ENCODE measurements around the gene AQR.
"Not testable (repeated sequence)": the region's sequence is repeated elsewhere in the genome, so short reads cannot be mapped to it uniquely, and the experiment has no call there.

The AQR gene

GRCh38 chr15:34952481-34952880, 17.1 kb downstream of the AQR start:
- H3K4me3 ChIP-seq (ENCODE audit: low read length) = no peak overlapping the region
- no peak overlapping the region for H3K27ac ChIP-seq (ENCODE audit: low read depth, low read length)
- no peaks in the 10 kb centered on the region for H3K36me3 ChIP-seq (ENCODE audit: control insufficient read depth, insufficient read depth, low read length)
- H4K5ac ChIP-seq (ENCODE audit: low read length) = no peak overlapping the region
- H3K27me3 ChIP-seq (ENCODE audit: insufficient read depth, low read length, poor library complexity) = no peaks in the 10 kb centered on the region
- H3K4me2 ChIP-seq (ENCODE audit: low read length) = no peak overlapping the region
- H3K79me1 ChIP-seq (ENCODE audit: low read length) = no peaks in the 10 kb centered on the region
- no peak overlapping the region for H2BK15ac ChIP-seq (replicated peaks; ENCODE audit: low read depth)
- H3K23ac ChIP-seq (ENCODE audit: low read length) = no peak overlapping the region
- H2BK120ac ChIP-seq (ENCODE audit: low read depth, low read length) = no peak overlapping the region
- H3K56ac ChIP-seq (ENCODE audit: low read length) = no peak overlapping the region
- H3K4ac ChIP-seq (ENCODE audit: low read depth, low read length) = no peak overlapping the region
- no peak overlapping the region for H2BK5ac ChIP-seq (ENCODE audit: low read length)
- H3K79me2 ChIP-seq (ENCODE audit: control insufficient read depth, insufficient read depth, low read length) = no peaks in the 10 kb centered on the region
- H2AK5ac ChIP-seq (ENCODE audit: low read length) = no peak overlapping the region
- no peaks in the 10 kb centered on the region for H3K4me1 ChIP-seq (ENCODE audit: control insufficient read depth, low read depth, low read length)
- no peak for DNase-seq
- no peak overlapping the region for H4K8ac ChIP-seq (ENCODE audit: low read depth, low read length)
- no peak overlapping the region for H3K9ac ChIP-seq (ENCODE audit: low read length)
- H3K18ac ChIP-seq (ENCODE audit: low read length) = no peak overlapping the region

- Histone ChIP-seq H3K4ac (ENCODE audit: low read depth, low read length) (no peak overlapping the region), H3K23ac (ENCODE audit: low read length) (no peak overlapping the region), H3K27ac (ENCODE audit: low read depth, low read length) (no peak overlapping the region), H2AK5ac (ENCODE audit: low read length) (no peak overlapping the region), H3K79me2 (ENCODE audit: control insufficient read depth, insufficient read depth, low read length) (no peaks in the 10 kb centered on the region), H4K5ac (ENCODE audit: low read length) (no peak overlapping the region), H4K8ac (ENCODE audit: low read depth, low read length) (no peak overlapping the region), H2BK15ac (replicated peaks; ENCODE audit: low read depth) (no peak overlapping the region), H3K56ac (ENCODE audit: low read length) (no peak overlapping the region), H3K79me1 (ENCODE audit: low read length) (no peaks in the 10 kb centered on the region), H3K27me3 (ENCODE audit: insufficient read depth, low read length, poor library complexity) (no peaks in the 10 kb centered on the region), H3K9ac (ENCODE audit: low read length) (no peak overlapping the region), H3K18ac (ENCODE audit: low read length) (no peak overlapping the region), H3K4me1 (ENCODE audit: control insufficient read depth, low read depth, low read length) (no peaks in the 10 kb centered on the region), H3K4me2 (ENCODE audit: low read length) (no peak overlapping the region), H3K36me3 (ENCODE audit: control insufficient read depth, insufficient read depth, low read length) (no peaks in the 10 kb centered on the region), H3K4me3 (ENCODE audit: low read length) (no peak overlapping the region), H2BK120ac (ENCODE audit: low read depth, low read length) (no peak overlapping the region), H2BK5ac (ENCODE audit: low read length) (no peak overlapping the region)
- DNase-seq = no peak
- WGBS (ENCODE audit: extremely low coverage, insufficient coverage, low lambda C conversion rate) = no CpG with 5 or more reads among the region's 1 CpG
Measured at GRCh38 chr15:34951993-34952392, 17.5 kb downstream of the AQR start.

GRCh38 chr15:34944936-34945335, 24.6 kb downstream of the AQR start:
- H3K27me3 ChIP-seq (ENCODE audit: insufficient read depth, low read length, poor library complexity) = no peaks in the 10 kb centered on the region
- no peaks in the 10 kb centered on the region for H3K36me3 ChIP-seq (ENCODE audit: control insufficient read depth, insufficient read depth, low read length)
- H2BK15ac ChIP-seq (replicated peaks; ENCODE audit: low read depth) = no peak overlapping the region
- no peak overlapping the region for H4K5ac ChIP-seq (ENCODE audit: low read length)
- no CpG with 5 or more reads among the region's 3 CpGs for WGBS (ENCODE audit: extremely low coverage, insufficient coverage, low lambda C conversion rate)
- H3K79me1 ChIP-seq (ENCODE audit: low read length) = no peaks in the 10 kb centered on the region
- no peak overlapping the region for H3K56ac ChIP-seq (ENCODE audit: low read length)
- no peak overlapping the region for H3K4me3 ChIP-seq (ENCODE audit: low read length)
- no peak overlapping the region for H3K4me2 ChIP-seq (ENCODE audit: low read length)
- H3K18ac ChIP-seq (ENCODE audit: low read length) = no peak overlapping the region
- H3K23ac ChIP-seq (ENCODE audit: low read length) = no peak overlapping the region
- no peak overlapping the region for H4K8ac ChIP-seq (ENCODE audit: low read depth, low read length)
- H3K9ac ChIP-seq (ENCODE audit: low read length) = no peak overlapping the region
- H3K4me1 ChIP-seq (ENCODE audit: control insufficient read depth, low read depth, low read length) = no peaks in the 10 kb centered on the region
- no peak overlapping the region for H3K27ac ChIP-seq (ENCODE audit: low read depth, low read length)
- no peak for DNase-seq
- no peak overlapping the region for H3K4ac ChIP-seq (ENCODE audit: low read depth, low read length)
- no peak overlapping the region for H2AK5ac ChIP-seq (ENCODE audit: low read length)
- no peak overlapping the region for H2BK5ac ChIP-seq (ENCODE audit: low read length)
- no peak overlapping the region for H2BK120ac ChIP-seq (ENCODE audit: low read depth, low read length)
- no peaks in the 10 kb centered on the region for H3K79me2 ChIP-seq (ENCODE audit: control insufficient read depth, insufficient read depth, low read length)

GRCh38 chr15:34943711-34944110, 25.8 kb downstream of the AQR start:
- no peaks in the 10 kb centered on the region for H3K27me3 ChIP-seq (ENCODE audit: insufficient read depth, low read length, poor library complexity)
- H3K23ac ChIP-seq (ENCODE audit: low read length) = no peak overlapping the region
- H2BK120ac ChIP-seq (ENCODE audit: low read depth, low read length) = no peak overlapping the region
- no peak overlapping the region for H3K4me2 ChIP-seq (ENCODE audit: low read length)
- H4K5ac ChIP-seq (ENCODE audit: low read length) = no peak overlapping the region
- H3K9ac ChIP-seq (ENCODE audit: low read length) = no peak overlapping the region
- H3K79me2 ChIP-seq (ENCODE audit: control insufficient read depth, insufficient read depth, low read length) = no peaks in the 10 kb centered on the region
- H3K18ac ChIP-seq (ENCODE audit: low read length) = no peak overlapping the region
- DNase-seq = no peak
- H4K8ac ChIP-seq (ENCODE audit: low read depth, low read length) = no peak overlapping the region
- H3K4ac ChIP-seq (ENCODE audit: low read depth, low read length) = no peak overlapping the region
- H3K36me3 ChIP-seq (ENCODE audit: control insufficient read depth, insufficient read depth, low read length) = no peaks in the 10 kb centered on the region
- no peak overlapping the region for H3K56ac ChIP-seq (ENCODE audit: low read length)
- H3K4me3 ChIP-seq (ENCODE audit: low read length) = no peak overlapping the region
- H2BK15ac ChIP-seq (replicated peaks; ENCODE audit: low read depth) = no peak overlapping the region
- no peaks in the 10 kb centered on the region for H3K4me1 ChIP-seq (ENCODE audit: control insufficient read depth, low read depth, low read length)
- no peak overlapping the region for H2AK5ac ChIP-seq (ENCODE audit: low read length)
- H2BK5ac ChIP-seq (ENCODE audit: low read length) = no peak overlapping the region
- H3K27ac ChIP-seq (ENCODE audit: low read depth, low read length) = no peak overlapping the region
- no peaks in the 10 kb centered on the region for H3K79me1 ChIP-seq (ENCODE audit: low read length)

- H2BK5ac ChIP-seq (ENCODE audit: low read length); H3K4me1 ChIP-seq (ENCODE audit: control insufficient read depth, low read depth, low read length); H3K9ac ChIP-seq (ENCODE audit: low read length); H3K4me2 ChIP-seq (ENCODE audit: low read length); H3K4me3 ChIP-seq (ENCODE audit: low read length); H2BK120ac ChIP-seq (ENCODE audit: low read depth, low read length); H3K79me2 ChIP-seq (ENCODE audit: control insufficient read depth, insufficient read depth, low read length); DNase-seq; H3K4ac ChIP-seq (ENCODE audit: low read depth, low read length); H4K5ac ChIP-seq (ENCODE audit: low read length); H3K23ac ChIP-seq (ENCODE audit: low read length); H2BK15ac ChIP-seq (replicated peaks; ENCODE audit: low read depth); H3K27ac ChIP-seq (ENCODE audit: low read depth, low read length); H3K18ac ChIP-seq (ENCODE audit: low read length); H3K27me3 ChIP-seq (ENCODE audit: insufficient read depth, low read length, poor library complexity); H3K56ac ChIP-seq (ENCODE audit: low read length); H4K8ac ChIP-seq (ENCODE audit: low read depth, low read length); H3K79me1 ChIP-seq (ENCODE audit: low read length); H3K36me3 ChIP-seq (ENCODE audit: control insufficient read depth, insufficient read depth, low read length); H2AK5ac ChIP-seq (ENCODE audit: low read length): not testable (repeated sequence)
Measured at GRCh38 chr15:34943264-34943663, 26.3 kb downstream of the AQR start.

GRCh38 chr15:34942363-34942762, 27.2 kb downstream of the AQR start:
- H3K4me2 ChIP-seq (ENCODE audit: low read length) = no peak overlapping the region
- no peak overlapping the region for H3K4me3 ChIP-seq (ENCODE audit: low read length)
- H4K5ac ChIP-seq (ENCODE audit: low read length) = no peak overlapping the region
- H3K4ac ChIP-seq (ENCODE audit: low read depth, low read length) = no peak overlapping the region
- H4K8ac ChIP-seq (ENCODE audit: low read depth, low read length) = no peak overlapping the region
- H3K4me1 ChIP-seq (ENCODE audit: control insufficient read depth, low read depth, low read length) = no peaks in the 10 kb centered on the region
- no peak overlapping the region for H2BK5ac ChIP-seq (ENCODE audit: low read length)
- H2BK15ac ChIP-seq (replicated peaks; ENCODE audit: low read depth) = no peak overlapping the region
- no peak overlapping the region for H3K18ac ChIP-seq (ENCODE audit: low read length)
- no peak overlapping the region for H2AK5ac ChIP-seq (ENCODE audit: low read length)
- H3K9ac ChIP-seq (ENCODE audit: low read length) = no peak overlapping the region
- WGBS (ENCODE audit: extremely low coverage, insufficient coverage, low lambda C conversion rate) = no CpG with 5 or more reads among the region's 6 CpGs
- no peaks in the 10 kb centered on the region for H3K27me3 ChIP-seq (ENCODE audit: insufficient read depth, low read length, poor library complexity)
- DNase-seq = no peak
- H3K23ac ChIP-seq (ENCODE audit: low read length) = no peak overlapping the region
- no peak overlapping the region for H3K27ac ChIP-seq (ENCODE audit: low read depth, low read length)
- H3K56ac ChIP-seq (ENCODE audit: low read length) = no peak overlapping the region
- no peak overlapping the region for H2BK120ac ChIP-seq (ENCODE audit: low read depth, low read length)
- no peaks in the 10 kb centered on the region for H3K36me3 ChIP-seq (ENCODE audit: control insufficient read depth, insufficient read depth, low read length)
- H3K79me1 ChIP-seq (ENCODE audit: low read length) = no peaks in the 10 kb centered on the region
- no peaks in the 10 kb centered on the region for H3K79me2 ChIP-seq (ENCODE audit: control insufficient read depth, insufficient read depth, low read length)

Measured in mesendoderm (in vitro differentiated cells).